ENCODE measurements around the gene ALAD. TPM values are rescaled to one million over a fixed set of nuclear protein-coding genes. Genes with fewer than 3 reads are reported as not detected.

ALAD gene
- total and polyA plus RNA-seq, 2 of the 13 experiments (the other 11 are each of a cell fraction or from before 2014, with no cell fraction given), result 21.8 to 30.1 TPM

GRCh38 chr9:113340011-113340699, 60.9 kb downstream of the ALAD start, which contains the start of gene WDR31 (continued):
- TF ChIP-seq SRSF4 (IDR thresholded peaks at IDR 0.05; ENCODE audit: low read depth, low read length, poor library complexity, severe bottlenecking), result no peak
- TF ChIP-seq ZNF432 (CRISPR knock-in tag; IDR thresholded peaks at IDR 0.05; ENCODE audit: borderline replicate concordance), result no peak
- TF ChIP-seq MED1 (CRISPR knock-in tag; IDR thresholded peaks at IDR 0.05), result peak; percentile 81
- no peak for TF ChIP-seq AKNA (CRISPR knock-in tag; IDR thresholded peaks at IDR 0.05; ENCODE audit: borderline replicate concordance)
- no peak for TF ChIP-seq ZNF235 (CRISPR knock-in tag; IDR thresholded peaks at IDR 0.05; ENCODE audit: borderline replicate concordance)
- TF ChIP-seq GLI4 (CRISPR knock-in tag; IDR thresholded peaks at IDR 0.05; ENCODE audit: borderline replicate concordance), result no peak
- no peak for TF ChIP-seq GTF2F1 (IDR thresholded peaks at IDR 0.05; ENCODE audit: low read length)
- TF ChIP-seq, protein P1, sequence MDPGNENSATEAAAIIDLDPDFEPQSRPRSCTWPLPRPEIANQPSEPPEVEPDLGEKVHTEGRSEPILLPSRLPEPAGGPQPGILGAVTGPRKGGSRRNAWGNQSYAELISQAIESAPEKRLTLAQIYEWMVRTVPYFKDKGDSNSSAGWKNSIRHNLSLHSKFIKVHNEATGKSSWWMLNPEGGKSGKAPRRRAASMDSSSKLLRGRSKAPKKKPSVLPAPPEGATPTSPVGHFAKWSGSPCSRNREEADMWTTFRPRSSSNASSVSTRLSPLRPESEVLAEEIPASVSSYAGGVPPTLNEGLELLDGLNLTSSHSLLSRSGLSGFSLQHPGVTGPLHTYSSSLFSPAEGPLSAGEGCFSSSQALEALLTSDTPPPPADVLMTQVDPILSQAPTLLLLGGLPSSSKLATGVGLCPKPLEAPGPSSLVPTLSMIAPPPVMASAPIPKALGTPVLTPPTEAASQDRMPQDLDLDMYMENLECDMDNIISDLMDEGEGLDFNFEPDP (CRISPR knock-in tag; conservative IDR thresholded peaks at IDR 0.05), result no peak
- TF ChIP-seq ZNF101 (CRISPR knock-in tag; IDR thresholded peaks at IDR 0.05; ENCODE audit: borderline replicate concordance, low read depth), result no peak
- TF ChIP-seq, protein P2, sequence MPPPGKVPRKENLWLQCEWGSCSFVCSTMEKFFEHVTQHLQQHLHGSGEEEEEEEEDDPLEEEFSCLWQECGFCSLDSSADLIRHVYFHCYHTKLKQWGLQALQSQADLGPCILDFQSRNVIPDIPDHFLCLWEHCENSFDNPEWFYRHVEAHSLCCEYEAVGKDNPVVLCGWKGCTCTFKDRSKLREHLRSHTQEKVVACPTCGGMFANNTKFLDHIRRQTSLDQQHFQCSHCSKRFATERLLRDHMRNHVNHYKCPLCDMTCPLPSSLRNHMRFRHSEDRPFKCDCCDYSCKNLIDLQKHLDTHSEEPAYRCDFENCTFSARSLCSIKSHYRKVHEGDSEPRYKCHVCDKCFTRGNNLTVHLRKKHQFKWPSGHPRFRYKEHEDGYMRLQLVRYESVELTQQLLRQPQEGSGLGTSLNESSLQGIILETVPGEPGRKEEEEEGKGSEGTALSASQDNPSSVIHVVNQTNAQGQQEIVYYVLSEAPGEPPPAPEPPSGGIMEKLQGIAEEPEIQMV (CRISPR knock-in tag; IDR thresholded peaks at IDR 0.05; ENCODE audit: low read depth), result no peak
- TF ChIP-seq KLF6 (CRISPR knock-in tag; IDR thresholded peaks at IDR 0.05), result peak; percentile 87
- TF ChIP-seq, protein P3, sequence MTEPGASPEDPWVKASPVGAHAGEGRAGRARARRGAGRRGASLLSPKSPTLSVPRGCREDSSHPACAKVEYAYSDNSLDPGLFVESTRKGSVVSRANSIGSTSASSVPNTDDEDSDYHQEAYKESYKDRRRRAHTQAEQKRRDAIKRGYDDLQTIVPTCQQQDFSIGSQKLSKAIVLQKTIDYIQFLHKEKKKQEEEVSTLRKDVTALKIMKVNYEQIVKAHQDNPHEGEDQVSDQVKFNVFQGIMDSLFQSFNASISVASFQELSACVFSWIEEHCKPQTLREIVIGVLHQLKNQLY (CRISPR knock-in tag; IDR thresholded peaks at IDR 0.05), result 0 out of 2 replicates have a peak, but pooled peaks have one; percentile 68
- TF ChIP-seq SCMH1 (CRISPR knock-in tag; IDR thresholded peaks at IDR 0.05; ENCODE audit: borderline replicate concordance), result no peak
- TF ChIP-seq, protein P4, sequence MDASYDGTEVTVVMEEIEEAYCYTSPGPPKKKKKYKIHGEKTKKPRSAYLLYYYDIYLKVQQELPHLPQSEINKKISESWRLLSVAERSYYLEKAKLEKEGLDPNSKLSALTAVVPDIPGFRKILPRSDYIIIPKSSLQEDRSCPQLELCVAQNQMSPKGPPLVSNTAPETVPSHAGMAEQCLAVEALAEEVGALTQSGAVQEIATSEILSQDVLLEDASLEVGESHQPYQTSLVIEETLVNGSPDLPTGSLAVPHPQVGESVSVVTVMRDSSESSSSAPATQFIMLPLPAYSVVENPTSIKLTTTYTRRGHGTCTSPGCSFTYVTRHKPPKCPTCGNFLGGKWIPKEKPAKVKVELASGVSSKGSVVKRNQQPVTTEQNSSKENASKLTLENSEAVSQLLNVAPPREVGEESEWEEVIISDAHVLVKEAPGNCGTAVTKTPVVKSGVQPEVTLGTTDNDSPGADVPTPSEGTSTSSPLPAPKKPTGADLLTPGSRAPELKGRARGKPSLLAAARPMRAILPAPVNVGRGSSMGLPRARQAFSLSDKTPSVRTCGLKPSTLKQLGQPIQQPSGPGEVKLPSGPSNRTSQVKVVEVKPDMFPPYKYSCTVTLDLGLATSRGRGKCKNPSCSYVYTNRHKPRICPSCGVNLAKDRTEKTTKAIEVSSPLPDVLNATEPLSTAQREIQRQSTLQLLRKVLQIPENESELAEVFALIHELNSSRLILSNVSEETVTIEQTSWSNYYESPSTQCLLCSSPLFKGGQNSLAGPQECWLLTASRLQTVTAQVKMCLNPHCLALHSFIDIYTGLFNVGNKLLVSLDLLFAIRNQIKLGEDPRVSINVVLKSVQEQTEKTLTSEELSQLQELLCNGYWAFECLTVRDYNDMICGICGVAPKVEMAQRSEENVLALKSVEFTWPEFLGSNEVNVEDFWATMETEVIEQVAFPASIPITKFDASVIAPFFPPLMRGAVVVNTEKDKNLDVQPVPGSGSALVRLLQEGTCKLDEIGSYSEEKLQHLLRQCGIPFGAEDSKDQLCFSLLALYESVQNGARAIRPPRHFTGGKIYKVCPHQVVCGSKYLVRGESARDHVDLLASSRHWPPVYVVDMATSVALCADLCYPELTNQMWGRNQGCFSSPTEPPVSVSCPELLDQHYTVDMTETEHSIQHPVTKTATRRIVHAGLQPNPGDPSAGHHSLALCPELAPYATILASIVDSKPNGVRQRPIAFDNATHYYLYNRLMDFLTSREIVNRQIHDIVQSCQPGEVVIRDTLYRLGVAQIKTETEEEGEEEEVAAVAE (CRISPR knock-in tag; IDR thresholded peaks at IDR 0.05; ENCODE audit: borderline replicate concordance), result peak; percentile 88; the same call in 1 of the 2 replicates

All from HepG2 (cell line).